GM23248 (cell line): ENCODE results near the gene RAB17. TPM values are rescaled to one million over a fixed set of nuclear protein-coding genes. Genes with fewer than 3 reads are reported as not detected.

Experiments
- DNase-seq: peaks from one replicate; pipeline ENCODE4 v3.0.0-alpha.2; 2015
- H2AFZ ChIP-seq: fragments of 200-600 bp; sonication (generic); 2 replicates; pipeline ENCODE4 v1.6.1; 2016; ENCODE audit warnings: antibody characterized with exemption
- H3F3A ChIP-seq: fragments of 200-600 bp; sonication (generic); 2 replicates; pipeline ENCODE4 v1.6.1; 2016; ENCODE audit warnings: mild to moderate bottlenecking, antibody characterized with exemption, mixed run types; ENCODE audit not compliant: insufficient read depth
- H3K27ac ChIP-seq: fragments of 200-600 bp; sonication (generic); 2 replicates; pipeline ENCODE4 v1.5.1; 2016; ENCODE audit warnings: mild to moderate bottlenecking
- H3K27me3 ChIP-seq: fragments of 200-600 bp; sonication (generic); replicated peaks from 2 replicates; pipeline ENCODE4 v1.6.1; 2016; ENCODE audit warnings: mild to moderate bottlenecking; ENCODE audit not compliant: insufficient read depth
- H3K36me3 ChIP-seq: fragments of 200-600 bp; sonication (generic); 2 replicates; pipeline ENCODE4 v1.6.1; 2016; ENCODE audit warnings: low read depth, mild to moderate bottlenecking
- H3K4me1 ChIP-seq: fragments of 200-600 bp; sonication (generic); 2 replicates; pipeline ENCODE4 v1.6.1; 2016; ENCODE audit warnings: mild to moderate bottlenecking; ENCODE audit not compliant: insufficient read depth
- H3K4me2 ChIP-seq: fragments of 200-600 bp; sonication (generic); one replicate; pipeline ENCODE4 v1.6.1; 2016; ENCODE audit warnings: mild to moderate bottlenecking; ENCODE audit not compliant: unreplicated experiment
- H3K4me3 ChIP-seq: fragments of 200-600 bp; sonication (generic); 2 replicates; pipeline ENCODE4 v1.5.1; 2016; ENCODE audit warnings: mild to moderate bottlenecking
- H3K79me2 ChIP-seq: fragments of 200-600 bp; sonication (generic); 2 replicates; pipeline ENCODE4 v1.6.1; 2016; ENCODE audit warnings: mild to moderate bottlenecking; ENCODE audit not compliant: insufficient read depth
- H3K9ac ChIP-seq: fragments of 200-600 bp; sonication (generic); 2 replicates; pipeline ENCODE4 v1.6.1; 2016; ENCODE audit warnings: mild to moderate bottlenecking
- H3K9me2 ChIP-seq: fragments of 200-600 bp; sonication (generic); 2 replicates; pipeline ENCODE4 v1.6.1; 2016; ENCODE audit warnings: mixed run types, mild to moderate bottlenecking, moderate library complexity; ENCODE audit not compliant: insufficient read depth
- H3K9me3 ChIP-seq: fragments of 200-600 bp; sonication (generic); one replicate; pipeline ENCODE4 v1.6.1; 2017; ENCODE audit warnings: low read depth
- H4K20me1 ChIP-seq: fragments of 200-600 bp; sonication (generic); 2 replicates; pipeline ENCODE4 v1.6.0; 2016; ENCODE audit not compliant: insufficient read depth
- EZH2 ChIP-seq: fragments of 200-600 bp; sonication (generic); IDR thresholded peaks from 2 replicates; pipeline ENCODE4 v1.6.1; 2018; ENCODE audit warnings: antibody characterized with exemption, mild to moderate bottlenecking; ENCODE audit not compliant: insufficient read depth, poor library complexity, severe bottlenecking
- EZH2phosphoT487 ChIP-seq: fragments of 200-600 bp; sonication (generic); IDR thresholded peaks from 2 replicates; pipeline ENCODE4 v1.6.1; 2018; ENCODE audit warnings: antibody characterized with exemption, moderate library complexity, mild to moderate bottlenecking, low read depth; ENCODE audit not compliant: insufficient read depth
- WGBS, 2 experiments: methylation state at CpG; one replicate each; pipeline ENCODE4 v1.1.6; 2015 to 2017; ENCODE audit warnings: low lambda C conversion rate in 2 of 2, low coverage in 1 of 2; ENCODE audit errors: missing lambda C conversion rate in 2 of 2; 5-methylcytosine and 5-hydroxymethylcytosine counted together
- in situ Hi-C: fragments of 300-500 bp; cut with MboI; formaldehyde crosslinking; loops from 2 replicates; pipeline ENCODE4 v1.15.0; 2020
- polyA plus RNA-seq: library from polyadenylated mRNA; unstranded; fragments of >200 nt; fragmentation: Nextera tagmentation; extraction: Ambion mirVana; gene quantifications from 2 replicates; pipeline ENCODE4 v1.2.1, GENCODE V29; 2016
- total RNA-seq: library from RNA; depleted of rRNA; stranded (reverse); fragments of >200 nt; shearing (Covaris generic); gene quantifications from 2 replicates; pipeline ENCODE4 v1.2.3, GENCODE V29; 2014

RAB17 gene
- total and polyA plus RNA-seq, 2 experiments from 2014 or later: 1.7 TPM; not detected in 1

DNA sequence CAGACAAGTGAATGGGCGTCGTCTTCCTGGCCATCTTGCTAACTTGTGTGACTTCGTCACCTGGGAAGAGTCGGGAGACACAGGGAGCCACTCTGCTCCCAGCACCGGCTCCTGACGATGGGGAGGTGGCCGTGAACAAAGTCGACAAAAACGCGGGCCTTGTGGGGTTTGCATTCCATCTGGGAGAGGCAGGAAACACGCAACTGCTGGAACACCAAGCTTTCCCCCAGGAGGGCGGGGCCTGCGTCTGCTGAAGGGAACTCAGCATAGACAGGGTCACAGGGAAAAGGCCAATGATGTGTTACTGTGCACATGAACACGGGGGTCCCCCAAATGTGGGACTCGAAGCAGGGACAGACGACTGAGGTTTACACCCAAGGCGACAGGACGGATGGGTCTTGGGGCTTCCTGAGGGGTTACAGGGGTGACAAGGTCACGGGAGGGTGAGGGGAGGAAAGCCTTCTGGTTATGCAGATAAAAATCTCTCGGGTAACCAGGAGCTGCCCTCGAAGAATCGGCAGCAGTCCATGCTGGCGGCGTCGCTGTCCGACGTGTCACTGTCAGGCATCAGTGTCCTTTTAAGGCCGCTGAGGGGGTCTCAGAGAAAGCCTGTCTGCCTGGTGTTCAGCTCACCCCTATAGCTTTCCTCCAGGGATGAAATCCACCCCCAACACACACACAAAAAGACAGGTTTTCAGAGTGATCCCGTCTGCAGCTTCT lies 52.4 kb downstream of the RAB17 start:
- Histone ChIP-seq H4K20me1 (no peaks in the 10 kb centered on the region), H3K4me3 (no peak overlapping the region), H3K36me3 (no peaks in the 10 kb centered on the region), H3K27ac (no peak overlapping the region), H3K9me2 (no peaks in the 10 kb centered on the region), H3F3A (peaks cover 7% of the 10 kb centered on the region), H3K4me1 (peaks cover 15% of the 10 kb centered on the region; the same call in 1 of the 2 replicates), H2AFZ (no peak overlapping the region), H3K9me3 (no peaks in the 10 kb centered on the region), H3K27me3 (no peaks in the 10 kb centered on the region), H3K79me2 (no peaks in the 10 kb centered on the region), H3K4me2 (no peak overlapping the region), H3K9ac (no peak overlapping the region)
- DNase-seq: no peak
- 74 to 83% methylated on average over 25 to 29 of the region's 29 CpGs for WGBS, 2 experiments
- TF ChIP-seq EZH2: no peak
- TF ChIP-seq EZH2phosphoT487: no peak
- in situ Hi-C loops: no loop called here

- no peak for DNase-seq
- H3K4me2 ChIP-seq: no peak overlapping the region
- no peaks in the 10 kb centered on the region for H4K20me1 ChIP-seq
- no peak overlapping the region for H3K4me3 ChIP-seq
- H3K27ac ChIP-seq: no peak overlapping the region
- no peaks in the 10 kb centered on the region for H3K9me3 ChIP-seq
- no peaks in the 10 kb centered on the region for H3K27me3 ChIP-seq
- WGBS, 2 experiments: 94% methylated on average over 9 of the region's 9 CpGs
- H3K9me2 ChIP-seq: no peaks in the 10 kb centered on the region
- no peaks in the 10 kb centered on the region for H3K79me2 ChIP-seq
- H2AFZ ChIP-seq: no peak overlapping the region
- no peak overlapping the region for H3K9ac ChIP-seq
- peaks cover 12% of the 10 kb centered on the region for H3F3A ChIP-seq
- in situ Hi-C loops: no loop called here
- H3K36me3 ChIP-seq: no peaks in the 10 kb centered on the region
- H3K4me1 ChIP-seq: peaks cover 17% of the 10 kb centered on the region; the same call in 1 of the 2 replicates
- no peak for TF ChIP-seq EZH2
- TF ChIP-seq EZH2phosphoT487: no peak
Observed at GRCh38 chr2:237536617-237537016, 53.9 kb downstream of the RAB17 start.

- peaks cover 17% of the 10 kb centered on the region; the same call in 1 of the 2 replicates for H3K4me1 ChIP-seq
- no peak overlapping the region for H3K4me3 ChIP-seq
- TF ChIP-seq EZH2phosphoT487 (no peak), EZH2 (no peak)
- H3K36me3 ChIP-seq: no peaks in the 10 kb centered on the region
- WGBS, 2 experiments: 88 to 95% methylated on average over 5 of the region's 5 CpGs
- H3K79me2 ChIP-seq: no peaks in the 10 kb centered on the region
- no peak overlapping the region for H3K4me2 ChIP-seq
- no peak overlapping the region for H2AFZ ChIP-seq
- peaks cover 12% of the 10 kb centered on the region for H3F3A ChIP-seq
- no peaks in the 10 kb centered on the region for H3K9me3 ChIP-seq
- H3K9me2 ChIP-seq: no peaks in the 10 kb centered on the region
- no peak for DNase-seq
- H3K9ac ChIP-seq: no peak overlapping the region
- no peak overlapping the region for H3K27ac ChIP-seq
- H3K27me3 ChIP-seq: no peaks in the 10 kb centered on the region
- no peaks in the 10 kb centered on the region for H4K20me1 ChIP-seq
- in situ Hi-C loops: no loop called here
Observed at GRCh38 chr2:237536083-237536415, 54.5 kb downstream of the RAB17 start.

- H3K4me3 ChIP-seq: no peak overlapping the region
- TF ChIP-seq EZH2 (no peak), EZH2phosphoT487 (no peak)
- no peaks in the 10 kb centered on the region for H4K20me1 ChIP-seq
- H3F3A ChIP-seq: peaks cover 12% of the 10 kb centered on the region
- in situ Hi-C loops: no loop called here
- H3K4me1 ChIP-seq: peaks cover 12% of the 10 kb centered on the region; the same call in 1 of the 2 replicates
- H3K9me3 ChIP-seq: no peaks in the 10 kb centered on the region
- H3K27ac ChIP-seq: no peak overlapping the region
- no peaks in the 10 kb centered on the region for H3K79me2 ChIP-seq
- no peaks in the 10 kb centered on the region for H3K9me2 ChIP-seq
- H3K36me3 ChIP-seq: no peaks in the 10 kb centered on the region
- H3K27me3 ChIP-seq: no peaks in the 10 kb centered on the region
- WGBS, 2 experiments: 97 to 98% methylated on average over 8 of the region's 8 CpGs
- H3K4me2 ChIP-seq: no peak overlapping the region
- no peak for DNase-seq
- no peak overlapping the region for H3K9ac ChIP-seq
- no peak overlapping the region for H2AFZ ChIP-seq
Observed at GRCh38 chr2:237535385-237536082, 55.0 kb downstream of the RAB17 start.
